GM21825 (cell line): ENCODE data around the gene COL6A3.

Source experiments
- ATAC-seq: cut with Tn5 transposase; IDR thresholded peaks from one replicate; pipeline ENCODE4 v1.9.1; 2021; ENCODE audit warnings: mild to moderate bottlenecking, moderate library complexity; ENCODE audit not compliant: unreplicated experiment

COL6A3 gene

GRCh38 chr2:237276716-237277490 lies 137.1 kb downstream of the COL6A3 start:
- no peak for ATAC-seq
